T-helper 22 cell (primary cell): ENCODE data around the gene SORT1.

Experiments
- DNase-seq: peaks from one replicate; pipeline ENCODE4 v3.0.0-alpha.2; 2020; ENCODE audit warnings: low read depth

Gene SORT1

GRCh38 chr1:109274533-109275476, 122.9 kb downstream of the SORT1 start:
- DNase-seq, result no peak

- no peak for DNase-seq
Measured at GRCh38 chr1:109273570-109274288, 124.0 kb downstream of the SORT1 start.

DNA sequence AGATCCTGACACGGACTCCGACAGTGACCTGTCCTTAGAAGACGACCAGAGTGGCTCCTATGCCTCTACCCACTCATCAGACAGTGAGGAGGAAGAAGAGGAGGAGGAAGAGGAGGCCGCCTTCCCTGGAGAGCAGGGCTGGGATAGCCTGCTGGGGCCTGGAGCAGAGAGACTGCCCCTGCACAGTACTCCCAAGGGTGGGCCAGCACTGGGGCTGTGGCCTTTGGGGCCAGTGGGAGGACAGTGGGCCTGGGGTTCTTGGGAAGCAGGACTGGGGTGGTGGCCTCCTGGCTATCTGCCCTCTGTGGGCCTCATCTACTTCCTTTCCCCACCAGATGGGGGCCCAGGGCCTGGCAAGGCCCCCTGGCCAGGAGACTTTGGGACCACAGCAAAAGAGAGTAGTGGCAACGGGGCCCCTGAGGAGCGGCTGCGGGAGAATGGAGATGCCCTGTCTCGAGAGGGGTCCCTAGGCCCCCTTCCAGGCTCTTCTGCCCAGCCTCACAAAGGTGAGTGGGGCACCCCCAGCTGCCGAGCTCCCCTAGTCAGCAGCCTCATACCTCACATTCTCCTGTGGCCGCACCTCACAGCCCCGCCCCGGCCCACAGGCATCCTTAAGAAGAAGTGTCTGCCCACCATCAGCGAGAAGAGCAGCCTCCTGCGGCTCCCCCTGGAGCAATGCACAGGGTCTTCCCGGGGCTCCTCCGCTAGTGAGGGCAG, 124.7 kb downstream of the SORT1 start:
- no peak for DNase-seq

GRCh38 chr1:109272021-109272799, 125.5 kb downstream of the SORT1 start:
- no peak for DNase-seq

DNA sequence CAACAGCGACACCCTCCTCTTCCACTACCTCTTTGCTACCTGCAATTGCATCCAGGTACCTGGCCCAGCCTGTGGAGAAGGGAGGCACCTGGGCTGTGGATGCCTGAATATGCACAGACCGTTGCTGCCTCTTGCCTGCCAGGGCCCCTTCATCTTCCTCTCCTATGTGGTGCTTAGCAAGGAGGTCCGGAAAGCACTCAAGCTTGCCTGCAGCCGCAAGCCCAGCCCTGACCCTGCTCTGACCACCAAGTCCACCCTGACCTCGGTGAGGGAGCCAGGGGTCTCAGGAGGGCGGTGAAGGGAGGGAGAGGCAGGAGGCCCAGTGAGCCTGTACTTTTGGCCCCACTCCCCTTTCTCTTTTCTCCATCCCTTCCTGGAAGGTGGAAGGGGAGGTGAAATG, 126.3 kb downstream of the SORT1 start:
- no peak for DNase-seq

GRCh38 chr1:109270623-109271317, 126.9 kb downstream of the SORT1 start:
- DNase-seq, result no peak

DNA sequence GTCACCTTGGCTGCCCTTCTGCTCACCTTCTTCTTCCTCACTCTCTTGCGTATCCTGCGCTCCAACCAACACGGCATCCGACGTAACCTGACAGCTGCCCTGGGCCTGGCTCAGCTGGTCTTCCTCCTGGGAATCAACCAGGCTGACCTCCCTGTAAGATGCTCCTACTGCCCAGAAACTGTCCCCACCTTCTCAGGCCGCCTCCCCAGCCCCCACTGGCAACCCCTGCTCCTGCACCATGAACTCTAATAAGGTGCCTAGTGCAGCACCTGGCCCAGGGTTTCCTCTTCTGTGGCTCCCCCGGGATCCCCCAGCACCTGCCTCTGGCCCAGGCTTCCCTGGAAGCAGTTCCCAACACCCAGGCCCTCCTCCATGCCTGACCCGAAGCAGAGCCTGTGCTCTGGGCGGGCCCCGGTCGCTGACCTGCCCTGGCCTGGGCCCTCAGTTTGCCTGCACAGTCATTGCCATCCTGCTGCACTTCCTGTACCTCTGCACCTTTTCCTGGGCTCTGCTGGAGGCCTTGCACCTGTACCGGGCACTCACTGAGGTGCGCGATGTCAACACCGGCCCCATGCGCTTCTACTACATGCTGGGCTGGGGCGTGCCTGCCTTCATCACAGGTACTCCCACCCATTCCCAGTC, 127.6 kb downstream of the SORT1 start:
- DNase-seq, result no peak

DNA sequence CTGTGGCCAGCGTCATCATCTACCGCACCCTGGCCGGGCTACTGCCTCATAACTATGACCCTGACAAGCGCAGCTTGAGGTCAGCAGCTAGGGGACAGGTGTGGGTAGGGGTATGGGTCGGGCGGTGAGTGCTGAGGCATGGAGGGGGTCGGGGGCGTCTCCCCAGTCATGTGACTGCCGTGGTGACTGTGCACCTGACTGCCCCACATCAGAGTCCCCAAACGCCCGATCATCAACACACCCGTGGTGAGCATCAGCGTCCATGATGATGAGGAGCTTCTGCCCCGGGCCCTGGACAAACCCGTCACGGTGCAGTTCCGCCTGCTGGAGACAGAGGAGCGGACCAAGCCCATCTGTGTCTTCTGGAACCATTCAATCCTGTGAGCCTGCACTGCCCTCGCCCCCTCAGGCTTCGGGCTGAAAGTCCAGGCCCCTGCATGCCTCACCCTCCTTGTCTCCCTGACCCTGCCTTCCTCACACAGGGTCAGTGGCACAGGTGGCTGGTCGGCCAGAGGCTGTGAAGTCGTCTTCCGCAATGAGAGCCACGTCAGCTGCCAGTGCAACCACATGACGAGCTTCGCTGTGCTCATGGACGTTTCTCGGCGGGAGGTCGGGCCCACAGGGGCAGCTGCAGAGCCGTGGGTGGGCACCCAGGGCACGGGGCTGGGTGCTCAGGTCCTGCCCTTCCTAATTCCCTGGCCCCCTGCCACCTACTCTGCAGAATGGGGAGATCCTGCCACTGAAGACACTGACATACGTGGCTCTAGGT, 128.3 kb downstream of the SORT1 start:
- DNase-seq, result no peak

DNA sequence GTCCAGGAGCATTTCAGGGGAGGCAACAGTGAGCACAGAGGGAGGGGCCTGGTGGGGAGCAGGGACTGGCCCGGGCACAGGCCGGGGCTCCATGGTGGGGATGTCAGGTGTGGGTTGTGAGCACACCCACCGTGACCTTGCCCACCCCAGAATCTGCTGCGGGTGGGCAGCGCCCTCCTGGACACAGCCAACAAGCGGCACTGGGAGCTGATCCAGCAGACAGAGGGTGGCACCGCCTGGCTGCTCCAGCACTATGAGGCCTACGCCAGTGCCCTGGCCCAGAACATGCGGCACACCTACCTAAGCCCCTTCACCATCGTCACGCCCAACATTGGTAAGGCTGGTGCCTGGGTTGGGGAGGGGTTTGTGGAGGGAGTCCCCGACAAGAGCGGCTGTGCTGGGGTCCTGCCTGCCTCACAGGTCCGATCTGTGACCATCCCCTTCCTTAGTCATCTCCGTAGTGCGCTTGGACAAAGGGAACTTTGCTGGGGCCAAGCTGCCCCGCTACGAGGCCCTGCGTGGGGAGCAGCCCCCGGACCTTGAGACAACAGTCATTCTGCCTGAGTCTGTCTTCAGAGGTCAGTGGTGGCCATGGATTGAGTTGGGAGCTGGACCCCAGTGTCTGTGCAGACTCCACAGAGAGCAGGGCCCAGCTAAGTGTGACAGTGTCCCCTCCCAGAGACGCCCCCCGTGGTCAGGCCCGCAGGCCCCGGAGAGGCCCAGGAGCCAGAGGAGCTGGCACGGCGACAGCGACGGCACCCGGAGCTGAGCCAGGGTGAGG, 129.1 kb downstream of the SORT1 start:
- DNase-seq, result no peak

DNA sequence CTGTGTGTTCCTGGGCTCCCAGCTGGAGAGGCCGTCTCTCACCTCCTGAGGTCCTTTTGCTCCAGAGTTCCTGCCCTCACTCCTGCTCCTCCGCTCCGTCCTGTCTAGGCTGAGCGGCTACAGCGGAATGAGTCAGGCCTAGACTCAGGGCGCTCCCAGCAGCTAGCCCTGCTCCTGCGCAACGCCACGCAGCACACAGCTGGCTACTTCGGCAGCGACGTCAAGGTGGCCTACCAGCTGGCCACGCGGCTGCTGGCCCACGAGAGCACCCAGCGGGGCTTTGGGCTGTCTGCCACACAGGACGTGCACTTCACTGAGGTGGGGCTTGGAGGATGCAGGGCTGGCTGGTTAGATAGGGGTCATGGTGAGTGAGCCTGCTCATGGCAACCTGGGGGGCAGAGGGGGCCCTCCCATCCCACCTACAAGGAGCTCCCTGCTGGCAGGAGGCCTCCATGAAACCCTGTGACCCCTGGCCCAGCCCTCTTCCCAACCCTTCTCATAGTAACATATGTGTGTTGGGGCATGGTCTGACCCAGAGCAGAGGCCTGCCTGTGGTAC, 129.9 kb downstream of the SORT1 start:
- no peak for DNase-seq

- no peak for DNase-seq
Measured at GRCh38 chr1:109266965-109267364, 130.8 kb downstream of the SORT1 start.

GRCh38 chr1:109265741-109266330, 131.9 kb downstream of the SORT1 start:
- DNase-seq, result no peak

- no peak for DNase-seq
Measured at GRCh38 chr1:109265016-109265415, 132.7 kb downstream of the SORT1 start.

- no peak for DNase-seq
Measured at GRCh38 chr1:109264379-109264755, 133.4 kb downstream of the SORT1 start.

DNA sequence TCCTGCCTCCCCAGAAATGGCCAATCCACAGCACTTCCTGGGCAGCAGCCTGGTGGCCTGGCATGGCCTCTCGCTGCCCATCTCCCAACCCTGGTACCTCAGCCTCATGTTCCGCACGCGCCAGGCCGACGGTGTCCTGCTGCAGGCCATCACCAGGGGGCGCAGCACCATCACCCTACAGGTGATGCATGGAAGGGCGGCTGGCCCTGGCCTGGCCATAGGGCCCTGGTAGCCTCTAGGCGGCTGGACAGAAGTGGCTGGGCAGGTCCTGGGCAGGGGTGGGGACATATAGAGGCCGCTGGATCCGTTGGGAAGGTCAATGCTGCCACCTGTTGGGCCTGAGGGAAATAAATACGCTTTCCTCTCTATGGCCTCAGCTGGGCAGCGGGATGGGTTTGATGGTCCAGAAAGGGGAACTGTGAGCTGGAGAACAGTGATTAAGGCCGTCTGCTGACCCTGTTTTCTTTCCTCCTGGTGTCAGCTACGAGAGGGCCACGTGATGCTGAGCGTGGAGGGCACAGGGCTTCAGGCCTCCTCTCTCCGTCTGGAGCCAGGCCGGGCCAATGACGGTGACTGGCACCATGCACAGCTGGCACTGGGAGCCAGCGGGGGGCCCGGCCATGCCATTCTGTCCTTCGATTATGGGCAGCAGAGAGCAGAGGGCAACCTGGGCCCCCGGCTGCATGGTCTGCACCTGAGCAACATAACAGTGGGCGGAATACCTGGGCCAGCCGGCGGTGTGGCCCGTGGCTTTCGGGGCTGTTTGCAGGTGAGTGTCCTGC, 133.9 kb downstream of the SORT1 start:
- peak; percentile 29 for DNase-seq

GRCh38 chr1:109263234-109263596, 134.5 kb downstream of the SORT1 start:
- DNase-seq, result no peak

GRCh38 chr1:109262231-109263055, 135.3 kb downstream of the SORT1 start:
- no peak for DNase-seq
